GM19395 (cell line): Measurements from ENCODE around the gene ZRANB1.

Experiments
- ATAC-seq: cut with Tn5 transposase; IDR thresholded peaks from one replicate; pipeline ENCODE4 v1.9.1; 2021; ENCODE audit warnings: mild to moderate bottlenecking, moderate library complexity; ENCODE audit not compliant: unreplicated experiment

ZRANB1 gene

DNA sequence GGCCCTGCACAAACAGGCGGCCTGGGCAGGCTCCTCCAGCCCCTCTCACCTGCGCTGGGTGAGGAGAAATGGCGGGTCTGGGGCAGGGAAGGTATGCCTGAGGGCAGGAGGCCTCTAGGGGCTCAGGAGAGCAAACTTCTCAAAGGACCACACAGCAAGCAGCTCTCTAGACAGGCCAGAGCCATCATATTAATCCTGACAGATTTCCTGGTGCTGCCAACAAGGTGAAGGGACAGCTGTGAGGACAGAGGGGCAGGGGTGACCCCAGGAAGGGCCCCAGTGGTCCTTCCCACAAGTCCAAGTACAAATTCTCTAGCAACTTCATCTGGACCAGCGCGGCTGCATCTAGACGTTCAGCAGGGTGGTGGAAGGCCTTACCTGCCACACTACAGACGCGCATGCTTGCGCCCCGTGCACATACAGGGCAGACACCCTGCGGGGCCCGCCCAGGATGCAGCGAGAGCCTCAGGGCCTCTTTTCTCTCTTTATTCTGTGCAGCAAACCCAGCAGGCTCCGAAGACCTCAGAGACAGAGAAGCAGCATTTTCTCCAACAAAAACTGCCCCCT lies 62.1 kb downstream of the ZRANB1 start:
- ATAC-seq, result no peak

DNA sequence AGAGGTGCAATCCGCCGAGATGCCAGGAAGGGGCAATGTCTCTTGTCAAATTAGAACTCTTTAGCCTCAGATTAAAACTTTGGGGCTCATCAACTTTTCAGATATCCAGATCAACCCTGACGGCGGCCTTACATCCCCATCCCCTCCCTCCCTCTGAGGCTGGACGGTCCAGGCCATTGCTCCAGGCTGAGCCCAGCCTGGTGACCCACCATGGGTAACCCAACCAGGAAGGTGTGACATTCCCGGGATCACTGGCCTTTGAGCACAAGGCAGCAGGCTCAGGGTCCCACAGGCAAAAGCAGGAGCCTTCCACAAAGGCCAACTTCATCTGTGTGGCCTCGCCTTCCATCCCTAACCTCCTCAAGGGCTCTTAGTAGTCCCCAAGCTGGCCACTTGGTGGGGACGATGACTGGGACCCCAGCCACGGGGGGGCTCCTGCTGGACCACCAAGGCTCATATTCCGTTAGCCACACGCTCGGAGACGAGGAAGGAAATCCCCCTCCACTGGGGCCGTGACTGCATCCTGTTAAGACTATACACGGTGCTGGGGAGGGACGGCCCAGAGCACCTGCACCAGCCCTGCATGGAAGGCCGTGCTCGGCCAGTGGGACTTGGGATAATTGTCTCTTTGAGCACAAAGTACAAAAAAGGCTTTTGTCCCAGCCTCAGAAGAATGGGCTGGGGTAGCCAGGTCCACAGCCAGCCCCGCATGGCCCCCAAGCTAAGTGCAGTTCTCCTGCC lies 62.8 kb downstream of the ZRANB1 start:
- no peak for ATAC-seq

DNA sequence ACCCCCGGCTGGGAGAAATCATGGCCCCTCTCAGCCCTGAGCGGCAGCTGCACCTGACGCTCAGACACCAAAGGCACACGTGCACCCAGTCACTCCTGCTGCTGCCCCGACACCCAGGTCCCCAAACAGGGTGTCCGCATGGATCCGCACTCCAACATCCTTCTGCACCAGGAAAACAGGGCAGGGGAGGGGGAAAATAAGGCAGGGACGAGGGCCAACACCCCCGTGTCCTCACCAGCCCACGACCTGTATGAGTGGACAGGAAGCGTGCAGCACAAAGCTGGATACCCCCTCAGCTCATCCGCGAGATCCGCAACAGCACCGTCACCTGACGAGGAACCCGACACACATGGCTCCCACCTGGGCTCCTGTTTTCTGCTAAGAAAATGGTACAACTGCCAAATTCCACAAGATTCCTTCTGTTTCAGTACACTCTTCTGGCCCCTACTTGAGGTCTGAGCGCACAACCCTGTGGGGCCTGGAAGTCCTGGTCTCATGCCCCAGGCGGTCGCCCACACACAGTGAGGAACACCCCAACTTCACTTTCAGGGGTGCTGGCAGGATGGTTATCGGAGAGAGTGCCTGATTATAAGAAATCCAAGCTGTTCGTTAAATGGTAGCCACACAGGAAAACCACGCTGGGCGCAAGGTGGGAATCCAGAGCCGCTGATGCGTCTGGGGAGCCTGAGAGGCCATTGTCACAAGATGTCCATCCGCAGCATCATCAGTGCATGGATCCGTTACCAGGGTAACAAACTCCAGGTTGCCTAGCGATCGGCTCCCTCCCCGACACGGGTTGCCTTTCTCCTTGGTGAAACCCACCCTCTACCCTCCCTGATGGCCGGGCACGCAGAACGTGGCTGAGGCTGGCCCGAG lies 63.6 kb downstream of the ZRANB1 start:
- ATAC-seq, result no peak

DNA sequence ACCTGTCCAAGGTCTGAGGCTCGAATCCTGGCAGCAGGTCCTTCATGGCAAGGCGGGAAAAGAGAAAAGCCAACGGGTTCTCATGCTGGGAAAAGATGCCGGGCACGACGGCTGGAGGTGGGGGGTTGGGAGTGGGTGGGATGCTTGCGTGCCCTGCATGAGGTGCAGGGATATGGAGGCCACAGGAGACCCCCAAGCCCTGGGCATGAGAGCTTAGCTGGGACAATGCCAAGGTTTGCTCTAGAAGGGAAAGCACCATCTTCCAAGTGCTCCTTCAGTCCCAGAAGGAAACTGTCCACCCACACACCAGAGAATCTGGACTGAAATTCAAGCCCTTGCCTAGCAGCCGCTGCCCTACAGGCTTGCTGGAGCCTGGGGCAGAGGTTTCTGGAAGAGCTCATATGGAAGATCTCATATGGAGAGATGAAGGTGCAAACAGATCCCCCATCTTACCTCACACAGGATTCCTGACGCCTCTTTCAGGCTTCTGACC lies 64.3 kb downstream of the ZRANB1 start:
- ATAC-seq, result no peak

DNA sequence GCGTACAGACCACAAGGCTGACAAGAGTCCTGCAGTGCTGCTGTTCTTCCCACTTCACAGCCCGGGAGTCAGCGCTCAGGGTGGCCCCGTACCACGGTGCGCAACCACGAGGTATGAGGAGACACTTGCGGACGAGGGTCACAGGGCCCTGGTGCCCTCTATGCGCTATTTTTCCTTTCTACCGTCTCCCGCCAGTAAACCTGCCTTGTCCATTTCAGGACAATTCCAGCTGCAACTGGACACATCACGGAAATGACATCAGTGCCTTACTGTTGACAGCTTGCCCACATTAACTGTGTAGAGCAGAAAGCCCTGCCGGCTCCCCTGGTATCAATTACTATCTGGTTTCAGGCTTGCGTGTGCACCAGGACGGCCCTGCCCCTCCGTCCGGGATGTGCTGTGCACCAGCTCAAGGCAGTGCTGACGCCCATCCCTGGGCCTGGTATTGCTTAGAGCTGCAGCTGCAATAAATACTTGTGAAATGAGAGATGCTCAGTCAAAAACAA lies 65.1 kb downstream of the ZRANB1 start:
- no peak for ATAC-seq

DNA sequence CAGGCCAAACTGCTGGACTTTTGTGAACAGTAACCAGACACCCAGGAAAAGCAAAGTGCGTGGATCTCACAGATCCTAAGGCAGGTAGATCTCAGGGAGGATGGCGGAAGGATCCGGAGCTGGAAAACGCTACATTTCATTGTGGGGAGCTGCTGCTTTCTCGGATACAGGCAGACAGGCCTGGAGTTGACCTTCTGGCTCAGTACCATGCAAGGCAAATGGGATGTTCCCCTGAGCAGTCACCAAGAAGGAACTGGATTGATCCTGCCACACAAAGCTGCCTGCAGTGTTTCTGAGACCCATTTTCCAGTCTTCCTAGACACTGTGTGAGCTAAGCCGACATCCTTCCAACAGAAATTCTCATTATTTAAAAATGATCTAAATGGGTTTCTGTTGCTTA lies 65.5 kb downstream of the ZRANB1 start:
- ATAC-seq, result no peak

DNA sequence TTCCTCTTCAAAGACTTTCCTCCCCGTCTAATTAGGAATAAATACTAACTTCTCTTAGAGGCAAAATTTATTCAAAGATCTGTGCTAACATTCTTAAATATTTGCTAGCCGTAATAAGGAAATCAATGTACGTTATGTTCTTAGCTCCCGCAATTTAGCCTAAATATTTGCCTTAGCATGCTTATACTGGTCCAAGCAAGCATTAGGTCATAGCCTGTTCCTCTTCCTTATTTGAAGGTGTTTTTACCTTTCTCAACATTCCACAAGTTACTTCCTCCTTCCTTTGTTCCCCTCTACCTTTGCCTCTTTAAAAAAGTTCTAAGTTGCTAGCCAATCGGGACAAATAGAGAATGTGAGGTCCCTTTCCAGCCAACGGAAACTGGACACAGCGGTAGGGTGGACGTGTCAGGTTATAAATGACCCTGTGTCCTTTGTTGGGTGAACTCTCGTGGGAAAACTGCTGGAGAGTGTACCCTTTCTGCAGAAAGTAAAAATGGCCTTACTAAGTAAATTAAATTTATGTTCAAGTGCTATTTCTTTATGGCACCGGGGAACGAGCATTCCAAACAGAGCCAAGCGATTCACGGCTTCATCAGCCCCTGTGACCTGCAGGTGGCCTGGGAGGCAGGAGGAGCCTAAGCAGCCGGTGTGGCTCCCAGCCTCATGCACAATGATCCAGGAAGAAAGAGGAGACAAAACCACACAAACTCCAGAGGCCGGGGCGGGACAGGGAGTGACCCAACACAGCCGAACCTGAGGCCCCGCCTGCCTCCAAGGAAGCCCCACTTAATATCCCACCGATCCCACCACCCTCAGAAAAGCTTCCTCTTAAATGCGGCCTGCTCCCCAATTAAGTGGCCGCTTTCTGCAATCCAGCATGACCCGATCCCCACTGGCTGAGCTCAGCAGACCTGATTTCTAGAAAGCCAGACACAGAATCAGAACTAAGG lies 67.0 kb downstream of the ZRANB1 start:
- ATAC-seq, result no peak

DNA sequence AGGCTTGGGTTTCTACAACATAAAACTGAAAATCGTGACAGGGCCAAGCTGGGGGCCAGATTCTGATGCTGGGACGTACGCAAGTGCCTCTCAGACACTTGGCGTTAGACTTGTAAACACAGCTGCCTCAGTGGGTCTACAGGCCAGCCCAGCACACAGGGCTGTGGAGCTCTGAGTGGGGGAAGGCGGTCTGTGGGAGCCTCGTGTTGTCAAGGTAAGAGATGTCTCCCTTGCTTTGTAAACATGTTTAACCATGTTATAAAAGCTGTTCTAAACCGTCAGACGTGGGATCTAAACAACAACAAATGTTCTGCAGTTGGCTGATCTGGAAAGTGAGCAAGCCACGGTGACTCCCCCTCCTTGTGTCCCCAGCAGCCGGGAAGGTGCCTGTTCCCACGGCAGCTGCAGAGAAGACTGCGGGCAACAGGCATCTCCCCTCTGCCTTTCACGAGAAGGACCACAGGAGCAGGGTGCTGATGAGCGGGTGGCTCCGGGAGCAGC lies 67.8 kb downstream of the ZRANB1 start:
- ATAC-seq, result no peak

DNA sequence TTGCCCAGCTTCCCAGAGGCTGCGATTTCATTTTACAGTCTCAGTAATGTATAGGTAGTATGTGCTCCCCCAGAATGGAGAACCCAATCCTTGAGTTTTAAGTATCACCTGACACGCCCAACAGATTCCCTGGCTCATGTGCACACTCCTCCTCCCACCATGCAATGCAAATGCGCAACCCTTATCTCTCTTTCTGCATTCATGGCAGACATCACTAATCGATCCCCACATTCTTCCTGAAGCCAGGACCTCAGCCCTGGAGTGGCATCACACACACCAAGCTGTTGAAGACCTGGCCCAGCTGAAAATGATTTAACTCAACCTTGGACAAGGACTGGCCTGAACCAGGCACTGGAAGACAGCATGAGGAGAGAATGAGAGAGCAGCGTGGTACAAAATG lies 68.4 kb downstream of the ZRANB1 start:
- no peak for ATAC-seq

DNA sequence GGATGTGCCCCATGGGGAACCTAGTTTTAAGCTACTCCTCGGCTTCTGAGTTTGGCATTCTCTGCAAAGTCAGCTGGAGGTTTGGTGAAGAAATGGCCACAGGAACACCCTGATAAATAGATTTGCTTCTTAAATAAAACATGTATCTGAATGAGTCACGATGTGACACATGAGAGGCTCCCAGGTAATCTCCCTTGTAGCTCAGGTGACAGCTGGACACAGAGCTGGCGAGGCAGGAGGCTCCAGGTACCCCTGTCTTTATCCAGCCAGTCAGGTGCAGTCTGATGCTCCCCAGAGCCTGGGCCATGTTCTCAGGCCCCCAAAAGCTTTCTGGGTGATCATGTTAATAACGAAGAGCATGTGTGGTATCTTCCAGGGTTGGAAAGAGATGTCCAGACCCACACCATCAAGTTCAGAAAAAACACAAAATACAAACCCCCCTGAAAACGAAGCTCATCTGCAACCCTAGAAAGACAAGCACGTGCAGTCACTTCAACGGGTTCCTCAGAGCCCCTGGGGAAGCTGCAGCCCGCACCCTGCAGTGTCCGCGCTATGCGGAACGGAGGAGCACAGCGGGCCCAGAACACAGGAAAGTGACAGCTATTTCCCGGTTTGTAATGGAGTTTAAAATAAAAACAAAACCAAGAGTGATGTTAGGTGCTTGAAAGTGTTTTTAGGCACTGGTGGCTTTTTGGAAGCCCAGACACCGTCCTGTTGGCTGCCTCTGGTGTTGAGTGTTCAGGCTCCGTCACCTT lies 69.4 kb downstream of the ZRANB1 start:
- no peak for ATAC-seq

DNA sequence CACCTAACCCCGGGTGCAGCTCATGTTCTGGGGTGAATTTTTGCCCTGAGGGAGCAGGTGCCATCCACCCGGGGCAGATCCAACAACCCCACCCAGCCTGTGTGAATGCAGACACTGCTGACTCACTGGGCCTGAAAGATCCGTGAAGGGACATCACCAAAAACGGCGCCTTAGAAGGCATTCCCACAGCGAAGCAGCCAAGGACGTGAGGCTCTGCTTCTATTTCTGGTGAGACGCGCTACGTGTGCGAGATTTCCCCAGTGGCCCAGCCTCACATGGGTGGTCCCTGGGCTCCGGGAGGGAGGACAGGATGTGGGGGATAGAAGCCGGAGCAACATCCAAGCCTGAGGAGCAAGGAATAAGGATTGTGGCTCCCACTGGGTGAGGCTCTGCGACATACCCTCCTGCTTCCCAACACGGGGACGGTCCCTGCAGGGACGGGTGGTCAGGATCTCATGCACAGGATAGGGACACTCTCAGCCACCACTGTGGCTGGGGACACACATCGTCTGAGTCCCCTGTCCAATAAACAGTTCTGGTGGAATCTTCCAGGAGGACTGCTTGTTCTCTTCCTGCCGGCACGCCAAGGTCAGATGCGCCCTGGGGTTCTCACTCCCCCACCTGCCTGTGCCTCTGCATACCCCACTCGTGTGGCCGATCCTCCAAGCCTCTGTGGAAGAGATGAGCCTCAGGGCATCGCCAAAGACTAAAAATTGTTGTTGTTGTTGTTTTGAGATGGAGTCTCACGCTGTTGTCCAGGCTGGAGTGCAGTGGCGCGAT lies 70.2 kb downstream of the ZRANB1 start:
- no peak for ATAC-seq

DNA sequence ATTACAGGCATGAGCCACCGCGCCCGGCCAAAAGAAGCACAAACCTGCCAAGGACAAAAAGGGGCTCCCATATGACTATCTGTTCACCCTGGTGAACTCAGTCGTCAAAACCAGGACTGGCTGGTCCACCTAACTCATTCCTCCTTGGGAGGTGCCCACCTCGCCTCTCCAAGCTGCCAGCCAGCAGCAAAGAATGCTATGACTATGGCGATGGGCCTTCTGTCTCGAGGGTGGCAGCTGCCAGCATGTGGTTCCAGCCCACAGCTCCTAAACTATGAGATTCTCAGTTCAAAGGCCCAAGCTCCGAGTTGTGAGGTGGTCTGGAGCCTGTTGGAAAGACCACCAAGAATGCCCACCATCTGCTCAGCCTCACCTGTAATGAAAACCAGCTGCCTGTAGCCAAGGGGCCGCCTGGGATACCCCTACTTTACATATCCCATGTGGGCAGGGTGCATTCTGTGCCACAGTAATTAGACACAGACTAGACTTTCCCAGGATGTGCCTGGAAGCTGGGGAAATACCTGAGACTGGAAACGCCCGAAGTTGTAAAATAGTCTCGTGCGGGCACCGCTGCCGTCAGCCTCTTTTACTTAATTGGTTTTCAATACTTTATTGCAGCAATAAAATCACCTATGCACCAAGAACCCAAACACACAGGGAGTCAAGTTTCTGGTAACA lies 71.1 kb downstream of the ZRANB1 start:
- ATAC-seq, result no peak

DNA sequence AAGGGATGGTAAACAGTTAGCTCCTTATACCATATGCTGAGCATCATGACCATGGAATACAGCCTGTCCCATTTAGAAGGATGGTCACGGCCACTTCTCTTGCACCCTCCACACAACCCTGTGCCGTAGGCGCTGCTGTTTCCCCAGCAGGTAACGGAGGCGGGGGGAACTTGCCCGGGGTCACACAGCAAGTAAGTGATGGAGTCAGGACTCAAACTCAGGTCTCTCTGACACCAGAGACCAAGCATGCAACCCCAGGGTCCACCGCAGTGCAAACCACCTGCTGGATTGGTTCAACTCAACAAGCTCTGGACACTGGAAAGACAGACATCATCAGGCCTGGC lies 71.6 kb downstream of the ZRANB1 start:
- ATAC-seq, result no peak

DNA sequence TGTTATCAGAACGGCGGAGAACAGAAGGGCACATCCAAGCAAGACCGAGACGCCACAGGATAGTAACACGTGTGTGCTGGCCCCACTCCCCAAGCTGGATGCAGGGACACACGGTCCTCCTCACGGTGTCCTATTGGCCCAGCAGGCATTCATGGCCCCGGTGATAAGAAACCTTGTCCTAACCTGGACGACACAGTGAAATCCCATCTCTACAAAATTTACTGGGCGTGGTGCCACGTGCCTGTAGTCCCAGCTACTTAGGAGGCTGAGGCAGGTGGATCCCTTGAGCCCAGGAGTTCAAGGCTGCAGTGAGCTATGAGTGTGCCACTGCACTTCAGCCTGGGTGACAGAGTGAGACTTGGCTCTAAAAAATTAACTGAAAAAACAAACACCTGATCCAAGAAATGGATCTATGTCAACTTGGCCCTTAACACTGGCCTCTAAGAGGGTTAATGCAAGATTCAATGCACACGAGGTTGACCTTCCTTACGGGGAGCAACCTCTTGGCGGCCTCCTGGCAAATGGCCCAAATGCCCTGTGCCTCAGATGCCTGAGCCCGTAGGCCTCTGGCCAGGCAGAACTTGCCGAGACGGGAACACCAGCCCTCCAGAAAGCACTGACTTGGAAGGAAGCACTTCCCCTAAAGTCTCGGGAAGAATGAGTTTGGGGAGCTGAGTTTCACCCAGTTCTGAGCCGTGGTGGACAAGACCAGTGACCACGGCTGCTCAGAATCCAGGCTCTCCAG lies 72.3 kb downstream of the ZRANB1 start:
- ATAC-seq, result no peak

DNA sequence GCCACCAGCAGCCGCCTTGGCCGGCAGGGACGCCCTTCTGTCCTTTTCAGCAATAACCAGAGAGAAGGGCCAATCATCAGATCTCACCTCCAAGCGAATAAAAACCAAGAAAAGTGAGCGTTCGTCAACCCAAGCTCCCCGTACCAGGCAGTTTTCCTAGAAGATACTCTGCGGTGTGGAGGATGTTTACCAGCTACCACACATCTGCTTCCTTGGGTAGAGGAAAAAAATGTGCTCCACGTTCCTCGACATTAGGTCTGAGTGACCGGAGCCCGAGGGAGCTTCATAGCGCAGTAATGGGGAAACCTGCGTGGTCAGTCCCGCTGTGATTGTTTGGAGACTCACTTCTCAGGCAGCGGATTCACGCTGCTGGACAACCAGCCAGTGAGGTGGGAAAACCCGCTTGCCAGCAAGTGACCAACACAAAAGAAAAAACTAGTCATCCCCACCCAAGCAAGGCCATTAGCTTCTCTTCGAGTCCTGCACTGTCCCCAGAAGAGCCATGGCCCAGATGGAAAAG lies 73.0 kb downstream of the ZRANB1 start:
- ATAC-seq, result no peak

DNA sequence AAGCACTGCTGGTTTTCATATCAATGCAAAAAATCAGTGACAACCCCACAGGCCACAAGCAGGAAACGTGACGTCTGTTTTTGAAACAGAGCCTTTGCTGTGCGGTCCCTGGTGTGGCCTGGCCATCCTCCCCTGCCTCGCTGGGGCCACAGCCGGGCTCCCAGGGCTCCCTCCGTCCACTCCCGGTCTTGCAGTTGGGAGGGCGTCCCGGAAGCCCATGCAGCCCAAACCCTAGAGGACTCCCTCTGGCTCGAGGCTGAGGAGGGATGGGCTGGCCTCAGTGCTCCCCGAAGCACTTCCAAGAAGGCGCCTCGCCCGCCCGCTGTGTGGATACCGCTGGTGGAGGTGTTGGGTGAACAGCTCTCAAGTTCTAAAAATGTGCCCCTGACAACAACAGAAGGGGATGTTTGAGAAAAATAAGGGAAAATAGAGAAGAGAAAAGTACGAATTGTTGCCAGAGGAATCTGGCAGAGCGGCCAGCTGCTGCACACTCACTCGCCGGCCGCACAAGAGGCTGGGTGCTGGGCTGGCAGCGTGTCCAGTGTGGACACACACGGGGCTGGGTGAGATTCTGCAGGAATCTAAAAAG lies 73.5 kb downstream of the ZRANB1 start:
- no peak for ATAC-seq

DNA sequence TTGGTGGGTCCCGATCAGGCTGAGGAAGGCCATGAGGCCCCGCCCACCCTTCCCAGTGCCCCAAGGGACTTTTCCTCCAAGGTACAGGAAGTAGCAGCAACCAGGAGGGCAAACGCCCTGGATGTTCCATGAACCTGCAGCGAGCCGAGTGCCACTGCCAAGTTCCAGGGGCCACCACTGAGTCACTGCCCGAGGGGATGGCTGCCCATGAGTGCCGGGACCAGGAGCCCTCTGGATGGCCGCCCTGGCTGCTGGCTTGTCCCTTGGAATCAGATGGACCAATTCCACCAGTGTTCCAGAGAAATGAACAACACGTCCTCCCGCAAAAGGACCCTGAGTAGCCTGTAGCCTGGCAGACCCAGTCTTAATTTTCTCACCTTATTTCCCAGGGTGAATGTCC lies 74.2 kb downstream of the ZRANB1 start:
- ATAC-seq, result no peak
